ENCODE results near the gene ERBB2. TPM values are rescaled to one million over a fixed set of nuclear protein-coding genes. Genes with fewer than 3 reads are reported as not detected.

ERBB2 gene
- total and polyA plus RNA-seq, 2 of the 13 experiments (the other 11 are each of a cell fraction or from before 2014, with no cell fraction given), result 57.7 to 64.1 TPM

GRCh38 chr17:39730095-39730921 is 30.4 kb downstream of the ERBB2 start, which contains the start of gene MIEN1 (continued):
- TF ChIP-seq ZNF609 (CRISPR knock-in tag; IDR thresholded peaks at IDR 0.05; ENCODE audit: borderline replicate concordance) (peak; percentile 66; the same call in 1 of the 2 replicates), SNRNP70 (IDR thresholded peaks at IDR 0.05; ENCODE audit: low read depth, low read length) (no peak), SIN3A (IDR thresholded peaks at IDR 0.05; ENCODE audit: borderline replicate concordance, low read depth, low read length) (peak; percentile 85; the same call in 1 of the 2 replicates), ZNF678 (CRISPR knock-in tag; IDR thresholded peaks at IDR 0.05) (0 out of 2 replicates have a peak, but pooled peaks have one; percentile 53), ZNF337 (CRISPR knock-in tag; IDR thresholded peaks at IDR 0.05; ENCODE audit: borderline replicate concordance, low read depth) (peak; percentile 93), PAWR (CRISPR knock-in tag; IDR thresholded peaks at IDR 0.05; ENCODE audit: borderline replicate concordance) (0 out of 2 replicates have a peak, but pooled peaks have one; percentile 87), SP4 (CRISPR knock-in tag; IDR thresholded peaks at IDR 0.05) (peak; percentile 98), FOXO4 (CRISPR knock-in tag; conservative IDR thresholded peaks at IDR 0.05) (no peak), GLMP (CRISPR knock-in tag; IDR thresholded peaks at IDR 0.05; ENCODE audit: borderline replicate concordance) (no peak), ZBTB1 (CRISPR knock-in tag; IDR thresholded peaks at IDR 0.05; ENCODE audit: borderline replicate concordance) (no peak), PITX1 (CRISPR knock-in tag; IDR thresholded peaks at IDR 0.05) (peak; percentile 17; the same call in 1 of the 2 replicates), ZNF124 (CRISPR knock-in tag; IDR thresholded peaks at IDR 0.05) (peak; percentile 53; the same call in 1 of the 2 replicates), CHD2 (IDR thresholded peaks at IDR 0.05; ENCODE audit: low read depth, low read length) (peak; percentile 26; the same call in 1 of the 2 replicates), SALL1 (CRISPR knock-in tag; IDR thresholded peaks at IDR 0.05) (peak; percentile 88), CSRNP1 (CRISPR knock-in tag; IDR thresholded peaks at IDR 0.05) (peak; percentile 98), ZNF704 (CRISPR knock-in tag; IDR thresholded peaks at IDR 0.05; ENCODE audit: borderline replicate concordance) (no peak), SOX6 (IDR thresholded peaks at IDR 0.05) (no peak), SOX6 (CRISPR knock-in tag; IDR thresholded peaks at IDR 0.05) (peak; percentile 82)
